HEK293 (cell line): ENCODE data around the gene USE1.

Experiments used
- BCL11A ChIP-seq: fragments of 450-650 bp; formaldehyde crosslinking; IDR thresholded peaks from 2 replicates; pipeline ENCODE4 v1.5.1; 2016; ENCODE audit warnings: low read depth, missing biosample characterization, missing genetic modification characterization
- GLI2 ChIP-seq: fragments of 450-650 bp; formaldehyde crosslinking; IDR thresholded peaks from 2 replicates; pipeline ENCODE4; 2017; ENCODE audit warnings: missing biosample characterization, missing genetic modification characterization, low read depth, borderline replicate concordance
- HOXC10 ChIP-seq: sonication (generic); formaldehyde crosslinking; IDR thresholded peaks from 2 replicates; pipeline ENCODE4 v1.8.1; 2023; ENCODE audit warnings: mild to moderate bottlenecking, missing genetic modification reagents
- INSM2 ChIP-seq: fragments of 450-650 bp; formaldehyde crosslinking; IDR thresholded peaks from 2 replicates; pipeline ENCODE4 v1.5.1; 2016; ENCODE audit warnings: missing biosample characterization, missing genetic modification characterization
- KLF1 ChIP-seq: fragments of 450-650 bp; formaldehyde crosslinking; IDR thresholded peaks from 2 replicates; pipeline ENCODE4 v1.5.1; 2016; ENCODE audit warnings: missing biosample characterization, missing genetic modification characterization
- KLF10 ChIP-seq: fragments of 450-650 bp; IDR thresholded peaks from 2 replicates; pipeline ENCODE4 v1.5.1; 2018; ENCODE audit warnings: missing biosample characterization, mild to moderate bottlenecking, missing genetic modification characterization
- KLF16 ChIP-seq: fragments of 450-650 bp; formaldehyde crosslinking; IDR thresholded peaks from 2 replicates; pipeline ENCODE4 v1.5.1; 2017; ENCODE audit warnings: missing biosample characterization, missing genetic modification characterization
- KLF9 ChIP-seq: fragments of 450-650 bp; formaldehyde crosslinking; IDR thresholded peaks from 2 replicates; pipeline ENCODE4 v1.5.1; 2016; ENCODE audit warnings: missing biosample characterization, missing genetic modification characterization, low read depth
- PBX3 ChIP-seq: sonication (generic); formaldehyde crosslinking; IDR thresholded peaks from 2 replicates; pipeline ENCODE4 v1.8.1; 2022; ENCODE audit warnings: mild to moderate bottlenecking, moderate library complexity, missing genetic modification reagents
- SALL2 ChIP-seq: fragments of 450-650 bp; formaldehyde crosslinking; IDR thresholded peaks from 2 replicates; pipeline ENCODE4 v1.5.0; 2017; ENCODE audit warnings: missing biosample characterization, mild to moderate bottlenecking, missing genetic modification characterization, borderline replicate concordance
- SCRT1 ChIP-seq: fragments of 450-650 bp; formaldehyde crosslinking; IDR thresholded peaks from 2 replicates; pipeline ENCODE4 v1.5.1; 2016; ENCODE audit warnings: missing biosample characterization, missing genetic modification characterization, borderline replicate concordance
- SP7 ChIP-seq: fragments of 450-650 bp; formaldehyde crosslinking; IDR thresholded peaks from 2 replicates; pipeline ENCODE4 v1.5.1; 2016; ENCODE audit warnings: missing biosample characterization, missing genetic modification characterization
- YY2 ChIP-seq: fragments of 450-650 bp; formaldehyde crosslinking; IDR thresholded peaks from 2 replicates; pipeline ENCODE4 v1.5.1; 2016; ENCODE audit warnings: missing biosample characterization, missing genetic modification characterization
- ZBTB17 ChIP-seq: fragments of 450-650 bp; formaldehyde crosslinking; IDR thresholded peaks from 2 replicates; pipeline ENCODE4 v1.5.1; 2016; ENCODE audit warnings: missing biosample characterization, missing genetic modification characterization
- ZBTB48 ChIP-seq: fragments of 450-650 bp; formaldehyde crosslinking; IDR thresholded peaks from 2 replicates; pipeline ENCODE4 v1.5.1; 2016; ENCODE audit warnings: missing biosample characterization, missing genetic modification characterization
- ZBTB6 ChIP-seq: fragments of 450-650 bp; formaldehyde crosslinking; IDR thresholded peaks from 2 replicates; pipeline ENCODE4 v1.5.1; 2017; ENCODE audit warnings: missing biosample characterization, missing genetic modification characterization
- ZNF121 ChIP-seq: fragments of 450-650 bp; formaldehyde crosslinking; IDR thresholded peaks from 2 replicates; pipeline ENCODE4 v1.5.1; 2016; ENCODE audit warnings: missing biosample characterization, missing genetic modification characterization
- ZNF133 ChIP-seq: fragments of 450-650 bp; formaldehyde crosslinking; IDR thresholded peaks from 2 replicates; pipeline ENCODE4 v1.5.1; 2016; ENCODE audit warnings: missing biosample characterization, missing genetic modification characterization
- ZNF16 ChIP-seq: fragments of 450-650 bp; formaldehyde crosslinking; IDR thresholded peaks from 2 replicates; pipeline ENCODE4 v1.5.1; 2016; ENCODE audit warnings: low read depth, missing biosample characterization, missing genetic modification characterization
- ZNF184 ChIP-seq: fragments of 450-650 bp; IDR thresholded peaks from 2 replicates; pipeline ENCODE4 v1.5.1; 2018; ENCODE audit warnings: missing biosample characterization, mild to moderate bottlenecking, missing genetic modification characterization
- ZNF221 ChIP-seq: fragments of 450-650 bp; formaldehyde crosslinking; IDR thresholded peaks from 2 replicates; pipeline ENCODE4 v1.5.1; 2017; ENCODE audit warnings: missing biosample characterization, missing genetic modification characterization, borderline replicate concordance
- ZNF324 ChIP-seq: fragments of 450-650 bp; formaldehyde crosslinking; IDR thresholded peaks from 2 replicates; pipeline ENCODE4 v1.5.1; 2016; ENCODE audit warnings: missing biosample characterization, missing genetic modification characterization
- ZNF366 ChIP-seq: fragments of 450-650 bp; formaldehyde crosslinking; conservative IDR thresholded peaks from 2 replicates; pipeline ENCODE4 v1.5.1; 2016; ENCODE audit warnings: missing biosample characterization, missing genetic modification characterization
- ZNF518A ChIP-seq: fragments of 450-650 bp; formaldehyde crosslinking; conservative IDR thresholded peaks from 2 replicates; pipeline ENCODE4 v1.5.1; 2016; ENCODE audit warnings: low read depth, missing biosample characterization, missing genetic modification characterization
- ZNF530 ChIP-seq: fragments of 450-650 bp; formaldehyde crosslinking; IDR thresholded peaks from 2 replicates; pipeline ENCODE4 v1.5.1; 2016; ENCODE audit warnings: low read depth, missing biosample characterization, missing genetic modification characterization
- ZNF555 ChIP-seq: fragments of 450-650 bp; formaldehyde crosslinking; conservative IDR thresholded peaks from 2 replicates; pipeline ENCODE4 v1.5.1; 2017; ENCODE audit warnings: missing biosample characterization, mild to moderate bottlenecking, missing genetic modification characterization, inconsistent platforms
- ZSCAN18 ChIP-seq: fragments of 450-650 bp; formaldehyde crosslinking; IDR thresholded peaks from 2 replicates; pipeline ENCODE4 v1.5.1; 2016; ENCODE audit warnings: missing biosample characterization, missing genetic modification characterization
- ZSCAN5A ChIP-seq: fragments of 450-650 bp; formaldehyde crosslinking; IDR thresholded peaks from 2 replicates; pipeline ENCODE4 v1.5.1; 2016; ENCODE audit warnings: missing biosample characterization, missing genetic modification characterization

Gene USE1

GRCh38 chr19:17215127-17215971, at the start of gene USE1 (continued):
- TF ChIP-seq PBX3 (CRISPR knock-in tag) (peak; percentile 79; the same call in 1 of the 2 replicates), KLF16 (tag by site-specific recombination) (peak; percentile 96), INSM2 (tag by site-specific recombination) (peak; percentile 62; the same call in 1 of the 2 replicates), GLI2 (tag by site-specific recombination) (no peak), ZNF518A (tag by site-specific recombination) (peak; percentile 91), ZNF555 (tag by site-specific recombination) (no peak), BCL11A (tag by site-specific recombination) (peak; percentile 81), ZNF133 (no peak), SP7 (tag by site-specific recombination) (peak; percentile 84), ZNF324 (tag by site-specific recombination) (peak; percentile 93), ZSCAN5A (peak; percentile 93), ZBTB17 (peak; percentile 79), SCRT1 (tag by site-specific recombination) (peak; percentile 92), ZNF184 (tag by site-specific recombination) (no peak), ZNF530 (tag by site-specific recombination) (no peak), KLF10 (tag by site-specific recombination) (peak; percentile 90; the same call in 1 of the 2 replicates), ZNF121 (tag by site-specific recombination) (no peak), KLF1 (tag by site-specific recombination) (peak; percentile 90), ZBTB48 (tag by site-specific recombination) (peak; percentile 56; the same call in 1 of the 2 replicates), YY2 (tag by site-specific recombination) (peak; percentile 98), ZBTB6 (peak; percentile 81; the same call in 1 of the 2 replicates), KLF9 (tag by site-specific recombination) (peak; percentile 89), ZNF221 (no peak), HOXC10 (CRISPR knock-in tag) (no peak), ZNF366 (no peak), ZSCAN18 (tag by site-specific recombination) (no peak), SALL2 (tag by site-specific recombination) (no peak), ZNF16 (tag by site-specific recombination) (no peak)
